Stimulated activated CD4-positive, alpha-beta T cell treated with anti-CD3 and anti-CD28 coated beads, Interleukin-12 subunit alpha, Interleukin-12 subunit beta, amount 100 ng/mL, for 4 hours (primary cell): ENCODE data around the gene ZNF354B.

Experiments
- DNase-seq: peaks from one replicate; pipeline ENCODE4 v3.0.0-alpha.2; 2020

ZNF354B gene

DNA sequence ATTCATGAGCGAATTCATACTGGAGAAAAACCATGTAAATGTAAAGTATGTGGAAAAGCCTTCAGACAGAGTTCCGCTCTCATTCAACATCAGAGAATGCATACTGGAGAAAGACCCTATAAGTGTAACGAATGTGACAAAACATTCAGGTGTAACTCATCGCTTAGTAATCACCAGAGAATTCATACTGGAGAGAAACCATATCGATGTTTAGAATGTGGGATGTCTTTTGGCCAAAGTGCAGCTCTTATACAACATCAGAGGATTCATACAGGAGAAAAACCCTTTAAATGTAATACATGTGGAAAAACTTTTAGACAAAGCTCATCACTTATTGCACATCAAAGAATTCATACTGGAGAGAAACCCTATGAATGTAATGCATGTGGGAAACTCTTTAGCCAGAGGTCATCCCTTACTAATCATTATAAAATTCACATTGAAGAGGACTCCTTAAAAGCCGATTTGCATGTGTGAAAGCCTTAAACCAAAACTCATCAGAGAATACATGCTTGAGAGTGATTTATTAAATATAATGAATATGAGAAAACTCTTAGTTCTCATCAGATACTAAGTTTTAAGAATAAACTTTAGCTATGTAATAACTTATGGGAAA lies 24.2 kb downstream of the ZNF354B start:
- no peak for DNase-seq

DNA sequence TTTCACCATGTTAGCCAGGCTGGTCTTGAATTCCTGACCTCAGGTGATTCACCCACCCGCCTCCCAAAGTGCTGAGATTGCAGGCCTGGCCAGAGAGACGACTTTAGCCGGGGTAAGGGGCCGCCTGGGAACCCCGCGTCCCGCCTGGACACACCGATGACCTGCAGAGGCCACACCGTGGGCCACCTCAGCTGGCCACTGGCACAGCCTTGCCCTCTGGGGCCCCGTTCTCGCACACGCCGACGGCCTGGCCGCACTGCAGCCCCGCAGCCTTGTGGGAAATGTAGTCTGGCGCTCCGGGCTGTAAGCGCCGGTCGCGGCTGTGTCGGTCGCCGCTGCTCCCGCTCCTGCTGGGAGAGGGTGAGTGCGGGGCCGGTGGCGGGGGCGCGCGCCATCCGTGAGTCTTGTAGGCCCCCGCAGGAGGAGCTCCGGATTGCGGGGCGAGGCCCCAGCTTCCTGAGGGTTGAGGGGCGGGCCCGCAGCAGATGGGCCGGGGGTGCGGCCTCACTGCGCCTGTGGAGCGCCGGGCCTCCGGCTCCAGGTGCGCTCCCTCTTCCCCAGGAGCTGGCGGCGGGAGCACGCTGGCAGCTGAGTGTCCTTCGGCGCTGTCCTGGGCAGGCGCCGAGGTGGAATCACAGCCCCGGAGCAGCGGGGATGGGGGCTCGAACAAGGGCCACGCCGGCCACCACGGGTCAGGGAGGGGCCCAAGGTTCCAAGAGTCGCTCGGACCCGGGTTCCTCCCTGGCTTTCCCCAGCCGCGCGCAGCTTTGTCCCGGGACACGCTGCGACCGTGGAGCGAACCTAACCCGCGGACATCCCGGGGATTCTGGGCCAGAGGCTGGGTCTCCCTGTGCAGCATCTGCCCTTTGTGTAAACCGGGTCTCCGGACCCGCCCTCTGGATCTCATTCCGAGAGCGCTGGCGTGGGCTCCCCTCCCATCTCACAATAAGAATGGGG lies 36.1 kb downstream of the ZNF354B start, which contains the start of gene ZFP2:
TSS of gene ZFP2 (plus strand) at position 299 of the 957 bp plus-strand sequence. CDS start 35,401 bp downstream, outside the sequence.
- peak; percentile 42 for DNase-seq

DNA sequence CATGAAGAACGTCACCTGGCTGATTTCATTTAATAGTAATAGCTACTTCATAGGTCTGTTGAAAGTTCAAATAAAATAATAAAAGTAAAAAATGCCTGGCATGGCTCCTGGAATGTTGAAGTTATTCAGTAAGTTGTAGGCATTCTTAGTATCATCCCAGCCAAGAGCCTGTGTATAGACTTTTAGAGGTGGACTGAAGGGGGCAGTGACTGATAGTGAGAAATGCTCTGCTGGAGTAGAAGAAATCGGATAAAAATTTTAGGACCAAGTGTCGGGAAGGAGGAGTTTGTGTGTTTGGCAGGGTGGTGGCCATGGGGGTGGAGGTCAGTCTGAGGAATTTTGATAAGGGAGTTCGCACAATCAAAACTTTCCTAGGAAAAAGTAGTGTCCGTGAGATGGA lies 39.5 kb downstream of the ZNF354B start:
- no peak for DNase-seq

DNA sequence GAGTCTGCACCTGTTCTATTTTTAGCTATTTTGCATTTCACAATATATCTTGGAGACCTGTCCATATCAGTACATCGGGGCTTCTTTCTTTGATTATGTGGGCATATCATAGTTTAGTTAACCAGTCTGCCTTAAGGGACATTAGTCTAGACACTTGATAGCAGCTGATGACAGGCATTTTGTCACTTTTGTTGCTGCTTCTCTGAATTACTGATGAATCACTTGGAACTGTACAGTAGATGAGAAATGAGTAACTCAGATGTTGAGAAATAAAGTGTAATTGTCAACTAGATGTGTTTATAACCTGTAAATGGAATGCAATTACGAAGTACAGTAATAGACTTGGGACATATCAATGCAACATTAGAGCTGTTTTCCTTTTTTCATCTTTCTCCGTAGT lies 43.1 kb downstream of the ZNF354B start:
- no peak for DNase-seq

DNA sequence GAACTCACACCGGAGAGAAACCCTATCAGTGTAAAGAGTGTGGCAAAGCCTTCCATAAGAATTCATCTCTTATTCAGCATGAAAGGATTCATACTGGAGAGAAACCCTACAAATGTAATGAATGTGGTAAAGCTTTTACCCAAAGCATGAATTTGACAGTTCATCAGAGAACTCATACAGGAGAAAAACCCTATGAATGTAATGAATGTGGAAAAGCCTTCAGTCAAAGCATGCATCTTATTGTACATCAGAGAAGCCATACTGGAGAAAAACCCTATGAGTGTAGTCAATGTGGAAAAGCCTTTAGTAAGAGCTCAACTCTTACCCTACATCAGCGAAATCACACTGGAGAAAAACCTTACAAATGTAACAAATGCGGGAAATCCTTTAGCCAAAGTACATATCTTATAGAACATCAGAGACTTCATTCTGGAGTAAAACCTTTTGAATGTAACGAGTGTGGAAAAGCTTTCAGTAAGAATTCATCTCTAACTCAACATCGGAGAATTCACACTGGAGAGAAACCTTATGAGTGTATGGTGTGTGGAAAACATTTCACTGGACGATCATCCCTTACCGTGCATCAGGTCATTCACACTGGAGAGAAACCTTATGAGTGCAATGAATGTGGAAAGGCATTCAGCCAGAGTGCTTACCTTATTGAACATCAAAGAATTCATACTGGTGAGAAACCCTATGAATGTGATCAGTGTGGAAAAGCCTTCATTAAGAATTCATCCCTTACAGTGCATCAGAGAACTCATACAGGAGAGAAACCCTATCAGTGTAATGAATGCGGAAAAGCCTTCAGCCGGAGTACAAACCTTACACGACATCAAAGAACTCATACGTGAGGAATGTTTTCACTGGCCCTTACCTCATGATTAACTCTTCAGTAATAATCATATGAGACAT lies 72.3 kb downstream of the ZNF354B start:
- DNase-seq, result no peak
